ENCODE data around the gene JCAD.

Gene JCAD

DNA sequence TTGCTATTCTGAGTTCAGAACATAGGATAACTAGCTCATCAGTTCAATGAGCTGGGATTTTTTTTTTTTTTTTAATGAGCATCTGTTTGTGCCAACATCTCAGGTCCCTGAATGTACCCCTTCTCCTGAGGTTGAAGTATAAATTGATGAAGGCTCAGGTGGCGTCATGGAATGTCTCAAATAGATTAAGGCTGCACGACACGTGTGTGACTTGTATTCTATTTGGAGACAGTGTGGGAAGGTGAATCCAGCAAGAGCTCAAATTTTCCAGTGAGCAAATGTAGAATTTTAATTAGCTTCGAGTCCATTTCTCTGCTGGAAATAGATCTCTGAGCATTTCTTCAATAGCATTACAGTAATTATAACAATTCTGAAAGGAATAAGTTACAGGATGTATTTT is 37.2 kb upstream of the JCAD start:
- TF ChIP-seq ZFX (IDR thresholded peaks at IDR 0.05), result no peak
- TF ChIP-seq, protein P1, sequence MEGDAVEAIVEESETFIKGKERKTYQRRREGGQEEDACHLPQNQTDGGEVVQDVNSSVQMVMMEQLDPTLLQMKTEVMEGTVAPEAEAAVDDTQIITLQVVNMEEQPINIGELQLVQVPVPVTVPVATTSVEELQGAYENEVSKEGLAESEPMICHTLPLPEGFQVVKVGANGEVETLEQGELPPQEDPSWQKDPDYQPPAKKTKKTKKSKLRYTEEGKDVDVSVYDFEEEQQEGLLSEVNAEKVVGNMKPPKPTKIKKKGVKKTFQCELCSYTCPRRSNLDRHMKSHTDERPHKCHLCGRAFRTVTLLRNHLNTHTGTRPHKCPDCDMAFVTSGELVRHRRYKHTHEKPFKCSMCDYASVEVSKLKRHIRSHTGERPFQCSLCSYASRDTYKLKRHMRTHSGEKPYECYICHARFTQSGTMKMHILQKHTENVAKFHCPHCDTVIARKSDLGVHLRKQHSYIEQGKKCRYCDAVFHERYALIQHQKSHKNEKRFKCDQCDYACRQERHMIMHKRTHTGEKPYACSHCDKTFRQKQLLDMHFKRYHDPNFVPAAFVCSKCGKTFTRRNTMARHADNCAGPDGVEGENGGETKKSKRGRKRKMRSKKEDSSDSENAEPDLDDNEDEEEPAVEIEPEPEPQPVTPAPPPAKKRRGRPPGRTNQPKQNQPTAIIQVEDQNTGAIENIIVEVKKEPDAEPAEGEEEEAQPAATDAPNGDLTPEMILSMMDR (conservative IDR thresholded peaks at IDR 0.05), result no peak
- H3K27ac ChIP-seq, result no peak overlapping the region

GRCh38 chr10:30095631-30096422 is 36.4 kb upstream of the JCAD start:
- TF ChIP-seq, protein P1 (conservative IDR thresholded peaks at IDR 0.05), result no peak
- TF ChIP-seq ZFX (IDR thresholded peaks at IDR 0.05), result no peak
- H3K27ac ChIP-seq, result no peak overlapping the region

DNA sequence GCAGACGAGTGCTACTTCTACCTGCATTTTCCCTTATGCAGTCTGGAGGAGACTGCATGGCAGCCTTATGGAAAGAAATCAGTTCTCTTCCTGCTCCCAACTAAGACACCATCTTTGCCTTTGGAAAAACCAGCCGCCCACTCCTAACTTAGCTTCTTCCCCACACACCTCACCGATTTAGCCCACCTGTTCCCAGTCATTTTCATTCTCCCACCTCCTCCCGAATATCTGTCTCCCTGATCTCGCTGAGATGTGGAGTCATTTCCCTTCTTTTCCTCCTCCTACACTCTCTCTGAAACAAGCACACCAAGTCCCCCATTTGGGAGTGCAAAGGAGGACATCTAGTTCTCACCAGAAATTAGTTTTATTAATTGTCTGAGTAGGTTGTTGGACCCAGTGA is 35.2 kb upstream of the JCAD start:
- H3K27ac ChIP-seq, result no peak overlapping the region
- no peak for TF ChIP-seq ZFX (IDR thresholded peaks at IDR 0.05)
- TF ChIP-seq, protein P1 (conservative IDR thresholded peaks at IDR 0.05), result no peak

DNA sequence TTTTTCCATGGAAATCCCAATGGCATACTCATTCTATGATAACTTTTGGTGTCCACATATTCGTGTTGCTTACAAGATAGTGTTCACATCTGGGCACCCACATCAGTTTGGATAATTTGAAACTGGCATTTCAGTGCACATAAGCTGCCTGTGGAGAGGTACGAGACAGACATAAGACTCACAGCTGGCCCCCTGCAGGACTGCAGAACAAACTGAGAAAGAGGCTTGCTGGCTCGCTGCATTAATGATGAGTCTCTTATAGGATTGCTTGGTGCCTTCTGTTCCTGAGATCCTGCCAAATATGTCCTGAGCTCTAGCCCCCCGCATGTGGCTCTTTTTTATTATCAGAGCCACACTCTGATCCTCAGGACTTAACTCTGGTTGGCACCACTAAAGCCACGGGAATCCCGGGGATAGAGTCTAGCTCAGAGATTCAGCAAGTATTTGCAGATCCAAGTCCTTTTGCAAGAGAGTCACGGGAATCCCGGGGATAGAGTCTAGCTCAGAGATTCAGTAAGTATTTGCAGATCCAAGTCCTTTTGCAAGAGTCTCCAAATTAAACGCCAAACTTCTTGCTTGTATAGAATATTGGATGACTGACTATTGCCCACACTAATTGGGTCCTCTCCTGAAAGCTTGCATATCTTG is 34.0 kb upstream of the JCAD start:
- no peak overlapping the region for H3K27ac ChIP-seq
- TF ChIP-seq, protein P1 (conservative IDR thresholded peaks at IDR 0.05), result no peak
- no peak for TF ChIP-seq ZFX (IDR thresholded peaks at IDR 0.05)

GRCh38 chr10:30092151-30092790 is 32.9 kb upstream of the JCAD start:
- H3K27ac ChIP-seq, result no peak overlapping the region
- TF ChIP-seq, protein P1 (conservative IDR thresholded peaks at IDR 0.05), result no peak
- TF ChIP-seq ZFX (IDR thresholded peaks at IDR 0.05), result no peak

DNA sequence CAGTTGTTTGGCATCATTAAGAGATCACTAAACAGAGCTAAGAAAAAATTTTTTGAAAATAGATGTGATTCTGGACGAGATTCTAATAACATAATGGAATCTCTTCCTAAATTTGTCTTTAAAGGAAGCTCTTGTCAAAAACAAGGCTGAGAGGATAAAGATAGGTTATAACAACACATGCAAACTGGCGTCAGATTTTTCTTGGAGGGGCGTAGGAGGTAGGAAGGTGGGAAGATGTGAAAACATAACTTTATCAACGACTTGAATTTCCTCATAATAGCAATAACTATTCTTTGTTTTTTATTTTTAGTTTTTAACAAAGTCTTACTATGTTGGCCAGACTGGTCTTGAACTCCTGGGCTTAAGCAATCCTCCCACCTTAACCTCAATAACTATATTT is 31.8 kb upstream of the JCAD start:
- TF ChIP-seq ZFX (IDR thresholded peaks at IDR 0.05), result no peak
- TF ChIP-seq, protein P1 (conservative IDR thresholded peaks at IDR 0.05), result no peak
- H3K27ac ChIP-seq, result no peak overlapping the region

- TF ChIP-seq ZFX (IDR thresholded peaks at IDR 0.05), result no peak
- TF ChIP-seq, protein P1 (conservative IDR thresholded peaks at IDR 0.05), result no peak
- H3K27ac ChIP-seq, result no peak overlapping the region
Measured at GRCh38 chr10:30088178-30088577, 28.8 kb upstream of the JCAD start.
